Thoracic aorta (tissue), 2 donors: Measurements from ENCODE around the gene YTHDC2. TPM values are rescaled to one million over a fixed set of nuclear protein-coding genes. Genes with fewer than 3 reads are reported as not detected.

Source experiments
- ATAC-seq: fragments of 150-250 bp; one replicate; pipeline ENCODE4 v1.8.0; 2017; ENCODE audit warnings: low read depth; ENCODE audit not compliant: insufficient number of reproducible peaks, low FRiP score
- DNase-seq: peaks from one replicate; pipeline ENCODE4 v3.0.0-alpha.2; 2020; ENCODE audit warnings: low spot score
- H3K27ac ChIP-seq, 2 donors: fragments of 200-600 bp; sonication (generic); 1 replicate in 1 of 2; 2 replicates in 1 of 2; pipeline ENCODE4 v1.5.1; 2016; ENCODE audit warnings: mild to moderate bottlenecking in 2 of 2, moderate library complexity in 2 of 2
- H3K27me3 ChIP-seq: fragments of 200-600 bp; sonication (generic); replicated peaks from 2 replicates; pipeline ENCODE4 v1.6.0; 2016; ENCODE audit warnings: mild to moderate bottlenecking; ENCODE audit not compliant: insufficient read depth
- H3K36me3 ChIP-seq: fragments of 200-600 bp; sonication (generic); one replicate; pipeline ENCODE4 v1.5.1; 2016
- H3K4me1 ChIP-seq, 2 donors: fragments of 200-600 bp; sonication (generic); 1 replicate in 1 of 2; 2 replicates in 1 of 2; pipeline versions ENCODE4 v1.5.1 to v1.6.0; 2016; ENCODE audit warnings: low read depth in 2 of 2, mild to moderate bottlenecking in 1 of 2; ENCODE audit not compliant: control insufficient read depth in 1 of 2
- H3K4me3 ChIP-seq: fragments of 200-600 bp; sonication (generic); 2 replicates; pipeline ENCODE4 v1.5.1; 2016; ENCODE audit warnings: mild to moderate bottlenecking
- H3K9me3 ChIP-seq: fragments of 200-600 bp; sonication (generic); 2 replicates; pipeline ENCODE4 v1.5.1; 2016
- CTCF ChIP-seq: fragments of 200-600 bp; sonication (generic); IDR thresholded peaks from one replicate; pipeline ENCODE4 v1.5.1; 2019; ENCODE audit warnings: antibody characterized with exemption
- total RNA-seq, 2 donors: library from RNA; depleted of rRNA; stranded (reverse); fragments of >200 nt; gene quantifications; one replicate each; pipeline versions ENCODE4 v1.1.0 to v1.2.3, GENCODE V29; 2016

Gene YTHDC2
- total RNA-seq, 2 donors from 2014 or later, result 30.3 to 38.9 TPM

- ATAC-seq, result no peak
- no peaks in the 10 kb centered on the region for H3K9me3 ChIP-seq
- H3K27me3 ChIP-seq, result no peaks in the 10 kb centered on the region
- TF ChIP-seq CTCF, result no peak
- H3K4me1 ChIP-seq, result no peaks in the 10 kb centered on the region
- no peak overlapping the region for H3K27ac ChIP-seq
- H3K36me3 ChIP-seq, result peaks cover 28% of the 10 kb centered on the region
- DNase-seq, result no peak
- no peak overlapping the region for H3K4me3 ChIP-seq
These were observed 55.9 kb downstream of the YTHDC2 start for GRCh38 chr5:113569396-113569795.

DNA sequence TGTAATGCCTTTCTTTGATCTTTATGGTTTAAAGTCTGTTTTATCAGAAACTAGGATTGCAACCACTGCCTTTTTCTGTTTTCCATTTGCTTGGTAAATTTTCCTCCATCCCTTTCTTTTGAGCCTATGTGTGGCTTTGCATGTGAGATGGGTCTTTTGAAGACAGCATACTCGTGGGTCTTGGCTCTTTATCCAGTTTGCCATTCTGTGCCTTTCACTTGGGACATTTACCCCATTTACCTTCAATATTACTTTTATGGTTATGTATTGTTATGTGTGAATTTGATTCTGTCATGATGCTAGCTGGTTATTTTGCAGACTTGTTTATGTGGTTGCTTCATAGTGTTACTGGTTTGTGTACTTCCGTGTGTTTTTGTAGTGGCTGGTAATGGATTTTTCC, 59.2 kb downstream of the YTHDC2 start:
- Histone ChIP-seq H3K36me3 (peaks cover 28% of the 10 kb centered on the region), H3K4me3 (no peak overlapping the region), H3K27ac (no peak overlapping the region), H3K9me3 (no peaks in the 10 kb centered on the region), H3K27me3 (no peaks in the 10 kb centered on the region), H3K4me1 (no peaks in the 10 kb centered on the region)
- DNase-seq (no peak), ATAC-seq (no peak)
- no peak for TF ChIP-seq CTCF

DNA sequence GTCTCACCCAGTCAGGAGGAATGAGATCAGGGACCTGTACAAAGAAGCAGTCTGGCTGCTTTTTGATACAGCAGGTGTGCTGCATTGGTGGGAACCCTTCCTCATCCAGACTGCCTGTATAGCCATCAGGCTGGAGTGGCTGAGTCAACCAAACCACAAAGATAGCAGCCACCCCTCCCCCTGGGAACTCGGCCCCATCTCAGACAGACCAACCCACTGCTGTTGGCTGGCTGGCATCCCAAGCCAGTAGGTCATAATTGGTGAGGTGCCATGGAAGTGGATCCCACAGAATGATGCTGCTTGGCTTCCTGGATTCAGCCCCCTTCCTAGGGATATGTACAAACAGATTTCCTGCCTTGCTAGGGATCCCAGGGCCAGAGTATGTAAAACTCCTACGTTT, 60.9 kb downstream of the YTHDC2 start:
- TF ChIP-seq CTCF, result no peak
- H3K27me3 ChIP-seq, result no peaks in the 10 kb centered on the region
- DNase-seq, result no peak
- H3K4me1 ChIP-seq, result no peaks in the 10 kb centered on the region
- H3K27ac ChIP-seq, result no peak overlapping the region
- peaks cover 23% of the 10 kb centered on the region for H3K36me3 ChIP-seq
- H3K9me3 ChIP-seq, result no peaks in the 10 kb centered on the region
- H3K4me3 ChIP-seq, result no peak overlapping the region
- ATAC-seq, result no peak

- Histone ChIP-seq H3K4me3 (no peak overlapping the region), H3K27me3 (no peaks in the 10 kb centered on the region), H3K27ac (no peak overlapping the region), H3K9me3 (no peaks in the 10 kb centered on the region), H3K4me1 (no peaks in the 10 kb centered on the region), H3K36me3 (peaks cover 27% of the 10 kb centered on the region)
- ATAC-seq, result no peak
- no peak for TF ChIP-seq CTCF
- no peak for DNase-seq
These were observed 61.6 kb downstream of the YTHDC2 start for GRCh38 chr5:113575074-113575473.

DNA sequence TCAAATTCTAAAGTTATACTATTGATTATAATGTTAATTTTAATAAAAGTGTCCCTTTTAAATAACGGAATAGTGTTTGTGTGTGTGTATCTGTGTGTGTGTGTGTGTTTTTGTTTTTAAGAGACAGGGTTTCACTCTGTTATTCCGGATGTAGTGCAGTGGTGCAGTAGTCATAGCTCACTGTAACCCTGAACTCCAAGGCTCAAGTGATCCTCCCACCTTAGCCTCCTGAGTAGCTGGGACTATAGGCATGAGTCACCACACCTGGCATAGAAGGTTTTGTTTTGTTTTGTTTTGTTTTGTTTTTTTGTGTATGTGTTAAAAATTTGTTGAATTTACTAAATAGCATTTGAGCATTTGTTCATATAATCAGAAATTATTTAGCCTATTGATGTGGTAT, 64.6 kb downstream of the YTHDC2 start:
- ATAC-seq, result no peak
- H3K4me3 ChIP-seq, result no peak overlapping the region
- DNase-seq, result no peak
- no peak overlapping the region for H3K27ac ChIP-seq
- no peaks in the 10 kb centered on the region for H3K27me3 ChIP-seq
- H3K36me3 ChIP-seq, result peaks cover 19% of the 10 kb centered on the region
- no peaks in the 10 kb centered on the region for H3K4me1 ChIP-seq
- no peak for TF ChIP-seq CTCF
- no peaks in the 10 kb centered on the region for H3K9me3 ChIP-seq
